Measurements from ENCODE around the gene DUXB.

DNA sequence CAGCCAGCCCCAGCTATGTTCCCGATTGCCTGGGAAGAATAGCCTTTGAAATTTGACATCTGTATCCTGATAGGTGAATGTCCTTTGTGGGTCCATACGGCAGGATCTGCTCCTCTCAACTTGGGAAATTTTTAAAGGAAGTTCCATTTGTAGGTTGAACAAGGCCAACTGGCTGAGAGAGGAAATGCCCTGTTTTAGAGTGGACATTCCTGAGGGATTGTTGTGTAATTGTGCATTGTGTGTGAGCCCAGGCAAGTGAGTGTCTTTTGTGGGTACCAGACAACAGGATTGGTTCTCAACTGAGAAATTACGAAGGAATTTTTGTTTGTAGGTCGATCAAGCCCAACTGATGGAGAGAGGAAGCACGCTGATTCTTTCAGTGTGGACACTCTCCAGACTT is 21.9 kb downstream of the DUXB start:
- TF ChIP-seq, protein P1, sequence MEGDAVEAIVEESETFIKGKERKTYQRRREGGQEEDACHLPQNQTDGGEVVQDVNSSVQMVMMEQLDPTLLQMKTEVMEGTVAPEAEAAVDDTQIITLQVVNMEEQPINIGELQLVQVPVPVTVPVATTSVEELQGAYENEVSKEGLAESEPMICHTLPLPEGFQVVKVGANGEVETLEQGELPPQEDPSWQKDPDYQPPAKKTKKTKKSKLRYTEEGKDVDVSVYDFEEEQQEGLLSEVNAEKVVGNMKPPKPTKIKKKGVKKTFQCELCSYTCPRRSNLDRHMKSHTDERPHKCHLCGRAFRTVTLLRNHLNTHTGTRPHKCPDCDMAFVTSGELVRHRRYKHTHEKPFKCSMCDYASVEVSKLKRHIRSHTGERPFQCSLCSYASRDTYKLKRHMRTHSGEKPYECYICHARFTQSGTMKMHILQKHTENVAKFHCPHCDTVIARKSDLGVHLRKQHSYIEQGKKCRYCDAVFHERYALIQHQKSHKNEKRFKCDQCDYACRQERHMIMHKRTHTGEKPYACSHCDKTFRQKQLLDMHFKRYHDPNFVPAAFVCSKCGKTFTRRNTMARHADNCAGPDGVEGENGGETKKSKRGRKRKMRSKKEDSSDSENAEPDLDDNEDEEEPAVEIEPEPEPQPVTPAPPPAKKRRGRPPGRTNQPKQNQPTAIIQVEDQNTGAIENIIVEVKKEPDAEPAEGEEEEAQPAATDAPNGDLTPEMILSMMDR (conservative IDR thresholded peaks at IDR 0.05; ENCODE audit: low read length) = no peak
- no peak for TF ChIP-seq EZH2phosphoT487 (IDR thresholded peaks at IDR 0.05; ENCODE audit: borderline replicate concordance, low read depth, low read length)

Data from OCI-LY7 (cell line).